Endothelial cell of umbilical vein (primary cell): Measurements from ENCODE around the gene CLPX. TPM values are rescaled to one million over a fixed set of nuclear protein-coding genes. Genes with fewer than 3 reads are reported as not detected.

Source experiments
- BruUV-seq: library from RNA; stranded (reverse); fragments of 400-500 nt; replicated peaks from 2 replicates; lab custom pipeline; 2021; lab: Mats Ljungman, UMichigan
- CTCF ChIA-PET: fragments of 300-600, 350-600 bp; sonication (Branson Sonifier 250); formaldehyde crosslinking; loops from one replicate; lab custom pipeline; 2021; ENCODE audit warnings: antibody characterized with exemption, inconsistent platforms; lab: Charles Lee
- POLR2A ChIA-PET: fragments of 300-600, 350-600 bp; sonication (Branson Sonifier 250); formaldehyde crosslinking; loops from one replicate; lab custom pipeline; 2021; ENCODE audit warnings: antibody characterized with exemption, inconsistent platforms; lab: Charles Lee
- DNase-seq: peaks from one replicate; pipeline ENCODE4 v3.0.0-alpha.2; 2011; ENCODE audit warnings: low read depth, low spot score
- FAIRE-seq: peaks from 2 replicates; lab custom pipeline; 2011; peaks lifted over from hg19 to GRCh38; lab: Jason Lieb, UNC
- H2AFZ ChIP-seq: 2 replicates; pipeline ENCODE4 v1.6.0; 2012; ENCODE audit warnings: low read depth, low read length, control low read depth, inconsistent platforms
- H3K27ac ChIP-seq: 2 replicates; pipeline ENCODE4 v1.5.1; 2011; ENCODE audit warnings: low read depth, mild to moderate bottlenecking, control low read depth, low read length, moderate library complexity; ENCODE audit not compliant: insufficient read depth
- H3K27me3 ChIP-seq, 2 experiments: 2 replicates each; pipeline versions ENCODE4 v1.6.0 to v1.6.1; 2011; ENCODE audit warnings: low read length in 2 of 2, mixed read lengths in 1 of 2; ENCODE audit not compliant: control insufficient read depth in 2 of 2, insufficient read depth in 2 of 2
- H3K36me3 ChIP-seq, 2 experiments: 2 replicates in 1 of 2; 3 replicates in 1 of 2; pipeline ENCODE4 v1.5.1; 2011; ENCODE audit warnings: low read length in 2 of 2, mild to moderate bottlenecking in 1 of 2, moderate library complexity in 1 of 2; ENCODE audit not compliant: control insufficient read depth in 2 of 2, insufficient read depth in 2 of 2; ENCODE audit errors: extremely low read depth in 1 of 2
- H3K4me1 ChIP-seq: 3 replicates; pipeline ENCODE4 v1.5.1; 2011; ENCODE audit warnings: mild to moderate bottlenecking, low read length; ENCODE audit not compliant: control insufficient read depth, insufficient read depth; ENCODE audit errors: extremely low read depth
- H3K4me2 ChIP-seq: 2 replicates; pipeline ENCODE4 v1.6.1; 2011; ENCODE audit warnings: low read length, control low read depth, mixed read lengths; ENCODE audit not compliant: insufficient read depth
- H3K4me3 ChIP-seq, 3 experiments: fragments of 200-600 bp in 1 of 3; sonication (generic), shearing (Covaris generic) in 1 of 3; replicated peaks in 1 of 3; 2 replicates each; pipeline ENCODE4 v1.5.1; 2011 to 2016; ENCODE audit warnings: control low read depth in 3 of 3, low read length in 3 of 3, mild to moderate bottlenecking in 2 of 3, inconsistent platforms in 1 of 3, low read depth in 1 of 3, moderate library complexity in 1 of 3; ENCODE audit not compliant: insufficient read depth in 1 of 3
- H3K79me2 ChIP-seq: 2 replicates; pipeline ENCODE4 v1.6.0; 2012; ENCODE audit warnings: low read length, inconsistent platforms; ENCODE audit not compliant: control insufficient read depth, insufficient read depth
- H3K9ac ChIP-seq: replicated peaks from 2 replicates; pipeline ENCODE3; 2011; ENCODE audit warnings: low read length, control low read depth; ENCODE audit not compliant: insufficient read depth; ENCODE audit errors: extremely low read depth
- H3K9me1 ChIP-seq: replicated peaks from 3 replicates; pipeline ENCODE4 v1.6.0; 2011; ENCODE audit warnings: mild to moderate bottlenecking, low read length; ENCODE audit not compliant: control insufficient read depth, insufficient read depth; ENCODE audit errors: extremely low read depth
- H3K9me3 ChIP-seq: replicated peaks from 2 replicates; pipeline ENCODE4 v1.5.1; 2012; ENCODE audit warnings: low read length, inconsistent platforms; ENCODE audit not compliant: control insufficient read depth, insufficient read depth
- H4K20me1 ChIP-seq: replicated peaks from 2 replicates; pipeline ENCODE3; 2011; ENCODE audit warnings: mild to moderate bottlenecking, low read length; ENCODE audit not compliant: control insufficient read depth, insufficient read depth; ENCODE audit errors: extremely low read depth
- EZH2 ChIP-seq: IDR thresholded peaks from 2 replicates; pipeline ENCODE4 v1.6.1; 2012; ENCODE audit warnings: borderline replicate concordance, low read depth, mild to moderate bottlenecking, moderate library complexity, low read length, inconsistent platforms; ENCODE audit not compliant: severe bottlenecking
- FOS ChIP-seq: IDR thresholded peaks from 2 replicates; pipeline ENCODE4 v1.6.1; 2011; ENCODE audit warnings: mild to moderate bottlenecking, low read length, moderate library complexity, borderline replicate concordance; ENCODE audit not compliant: insufficient read depth
- GATA2 ChIP-seq: IDR thresholded peaks from 2 replicates; pipeline ENCODE4 v1.7.0; 2011; ENCODE audit warnings: low read depth, mild to moderate bottlenecking, moderate library complexity, mixed read lengths, low read length; ENCODE audit not compliant: insufficient read length, insufficient read depth
- JUN ChIP-seq: IDR thresholded peaks from 2 replicates; pipeline ENCODE4 v1.6.1; 2011; ENCODE audit warnings: borderline replicate concordance, low read depth; ENCODE audit not compliant: insufficient read length, insufficient read depth
- MYC ChIP-seq: IDR thresholded peaks from one replicate; pipeline ENCODE4 v1.6.1; 2011; ENCODE audit warnings: mild to moderate bottlenecking, low read depth, low read length
- POLR2A ChIP-seq: IDR thresholded peaks from 2 replicates; pipeline ENCODE4 v1.6.1; 2012; ENCODE audit warnings: low read depth, mild to moderate bottlenecking, control low read depth, low read length
- POLR2AphosphoS5 ChIP-seq: IDR thresholded peaks from 2 replicates; pipeline ENCODE4 v1.6.1; 2012; ENCODE audit warnings: low read depth, mild to moderate bottlenecking, control low read depth, low read length, moderate library complexity; ENCODE audit not compliant: insufficient read depth
- dilution Hi-C: fragments of 300-500 bp; cut with MboI; formaldehyde crosslinking; loops from one replicate; pipeline ENCODE4 v1.15.0; 2019; ENCODE audit warnings: low sequenced_read_pairs; ENCODE audit not compliant: extremely low pct_ligation_motif_present
- intact Hi-C: fragments of 100-400 bp; cut with micrococcal nuclease; formaldehyde crosslinking; loops from one replicate; pipeline ENCODE4 v1.10.0; 2022
- polyA plus RNA-seq, 4 experiments: library from polyadenylated mRNA; depleted of rRNA in 3 of 4; stranded (reverse) in 3 of 4; unstranded in 1 of 4; fragments of >200 nt; gene quantifications; 2 replicates each; pipeline versions ENCODE4 v1.2.1 to v1.2.3, GENCODE V29; 2011 to 2012; ENCODE audit warnings: missing spikeins in 1 of 4
- total RNA-seq: library from RNA; stranded (reverse); gene quantifications from 2 replicates; pipeline ENCODE4 v1.2.3, GENCODE V29; 2021
- TF ChIP-seq, protein P1 (sequence below): IDR thresholded peaks from 2 replicates; pipeline ENCODE4 v1.6.1; 2011; ENCODE audit not compliant: insufficient read depth, insufficient read length
- TF ChIP-seq, protein P2 (sequence below), 2 donors: IDR thresholded peaks; 1 replicate in 1 of 2; 2 replicates in 1 of 2; pipeline ENCODE4 v1.5.1; 2011; ENCODE audit warnings: low read length in 2 of 2, mild to moderate bottlenecking in 2 of 2, moderate library complexity in 2 of 2, control low read depth in 1 of 2, inconsistent platforms in 1 of 2, low read depth in 1 of 2; ENCODE audit not compliant: insufficient read depth in 1 of 2; ENCODE audit errors: extremely low read depth in 1 of 2

The CLPX gene
- total and polyA plus RNA-seq, 2 donors (not counting 3 experiments of a cell fraction or from before 2014, with no cell fraction given): 11.1 to 41.4 TPM

DNA sequence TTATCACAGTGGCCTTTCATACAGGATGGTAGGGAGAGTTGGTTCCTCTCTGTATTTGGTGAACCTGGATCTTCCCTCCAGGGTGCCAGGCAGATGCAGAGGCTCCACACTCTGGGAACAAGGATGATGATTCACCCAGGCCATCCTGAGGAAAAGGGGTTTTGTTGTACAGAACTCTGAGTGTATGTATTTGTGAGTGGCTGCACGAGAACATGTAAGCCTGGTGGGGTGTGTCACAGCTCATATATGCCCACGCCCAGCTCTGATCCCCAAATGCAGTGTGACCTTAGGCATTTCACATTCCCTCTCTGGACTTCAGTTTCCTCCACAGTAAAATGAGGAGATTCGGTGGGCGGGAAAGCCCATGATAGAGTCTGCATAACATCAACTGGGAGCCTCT lies 37.7 kb upstream of the CLPX start:
- intact Hi-C loops (no loop called here), dilution Hi-C loops (no loop called here)
- H4K20me1 ChIP-seq: no peaks in the 10 kb centered on the region

More for the DNA sequence above, 37.7 kb upstream of the CLPX start:
- FAIRE-seq (no peak), DNase-seq (no peak)
- CTCF ChIA-PET: interaction anchor here (1.0 kb wide), 1 partner anchor 48 kb away, joined by 3 read pairs; no protein-coding TSS in a partner anchor
- Histone ChIP-seq H3K9ac (no peak overlapping the region), H3K4me3 (no peak overlapping the region), H3K27me3 (peaks cover 0 to 4% of the 10 kb centered on the region in 2 experiments), H3K79me2 (no peaks in the 10 kb centered on the region), H3K9me3 (no peaks in the 10 kb centered on the region), H2AFZ (no peak overlapping the region), H3K4me1 (no peaks in the 10 kb centered on the region), H3K27ac (no peak overlapping the region), H3K9me1 (no peaks in the 10 kb centered on the region), H3K4me2 (no peak overlapping the region), H3K36me3 (no peaks in the 10 kb centered on the region)
- no TSS peak for BruUV-seq
- TF ChIP-seq POLR2A (no peak), GATA2 (no peak), EZH2 (no peak), POLR2AphosphoS5 (no peak), MYC (no peak), JUN (no peak), FOS (no peak)
- TF ChIP-seq, protein P1, sequence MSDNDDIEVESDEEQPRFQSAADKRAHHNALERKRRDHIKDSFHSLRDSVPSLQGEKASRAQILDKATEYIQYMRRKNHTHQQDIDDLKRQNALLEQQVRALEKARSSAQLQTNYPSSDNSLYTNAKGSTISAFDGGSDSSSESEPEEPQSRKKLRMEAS: no peak
- TF ChIP-seq, protein P2, sequence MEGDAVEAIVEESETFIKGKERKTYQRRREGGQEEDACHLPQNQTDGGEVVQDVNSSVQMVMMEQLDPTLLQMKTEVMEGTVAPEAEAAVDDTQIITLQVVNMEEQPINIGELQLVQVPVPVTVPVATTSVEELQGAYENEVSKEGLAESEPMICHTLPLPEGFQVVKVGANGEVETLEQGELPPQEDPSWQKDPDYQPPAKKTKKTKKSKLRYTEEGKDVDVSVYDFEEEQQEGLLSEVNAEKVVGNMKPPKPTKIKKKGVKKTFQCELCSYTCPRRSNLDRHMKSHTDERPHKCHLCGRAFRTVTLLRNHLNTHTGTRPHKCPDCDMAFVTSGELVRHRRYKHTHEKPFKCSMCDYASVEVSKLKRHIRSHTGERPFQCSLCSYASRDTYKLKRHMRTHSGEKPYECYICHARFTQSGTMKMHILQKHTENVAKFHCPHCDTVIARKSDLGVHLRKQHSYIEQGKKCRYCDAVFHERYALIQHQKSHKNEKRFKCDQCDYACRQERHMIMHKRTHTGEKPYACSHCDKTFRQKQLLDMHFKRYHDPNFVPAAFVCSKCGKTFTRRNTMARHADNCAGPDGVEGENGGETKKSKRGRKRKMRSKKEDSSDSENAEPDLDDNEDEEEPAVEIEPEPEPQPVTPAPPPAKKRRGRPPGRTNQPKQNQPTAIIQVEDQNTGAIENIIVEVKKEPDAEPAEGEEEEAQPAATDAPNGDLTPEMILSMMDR (IDR thresholded peaks at IDR 0.05; ENCODE audit: extremely low read depth in 1 of 2, insufficient read depth in 1 of 2, low read depth in 1 of 2, low read length in 2 of 2): no peak
- POLR2A ChIA-PET: no interaction called here
